HepG2 (cell line): Measurements from ENCODE around the gene IKZF4. TPM values are rescaled to one million over a fixed set of nuclear protein-coding genes. Genes with fewer than 3 reads are reported as not detected.
A peak's percentile ranks its signal among the peaks of the same experiment; 100 is the strongest.

Experiments used
- ATAC-seq: fragments of 200-7000 bp; cut with Tn5 transposase; 3 replicates; pipeline ENCODE4 v1.9.1; 2020; ENCODE audit warnings: mild to moderate bottlenecking, moderate library complexity
- BruUV-seq: library from RNA; stranded (reverse); fragments of 400-500 nt; replicated peaks from 2 replicates; lab custom pipeline; 2021; lab: Mats Ljungman, UMichigan
- CTCF ChIA-PET: fragments of 300-600 bp; formaldehyde crosslinking; extraction: SDS; loops from one replicate; lab custom pipeline; 2021; ENCODE audit warnings: low total read pairs, inconsistent platforms, low intra/inter-chr PET ratio; lab: Yijun Ruan, JAX
- POLR2A ChIA-PET: fragments of 350-600 bp; sonication (Branson Sonifier 250); formaldehyde crosslinking; loops from one replicate; lab custom pipeline; 2020; ENCODE audit warnings: antibody characterized with exemption, inconsistent platforms; lab: Yijun Ruan, JAX
- DNase-seq: peaks from one replicate; pipeline ENCODE4 v3.0.0-alpha.2; 2015; ENCODE audit warnings: low spot score
- FAIRE-seq: peaks from 3 replicates; lab custom pipeline; 2011; peaks lifted over from hg19 to GRCh38; lab: Jason Lieb, UNC
- H2AFZ ChIP-seq: one replicate; pipeline ENCODE4 v1.6.1; 2011; ENCODE audit warnings: low read length, inconsistent platforms
- H3K27ac ChIP-seq: fragments of 300-600 bp; 3 replicates; pipeline ENCODE4 v1.8.0; 2011; ENCODE audit warnings: mixed run types, mild to moderate bottlenecking, mixed read lengths, low read length, inconsistent platforms; ENCODE audit not compliant: insufficient read depth; ENCODE audit errors: extremely low read length
- H3K27me3 ChIP-seq, 2 experiments: fragments of 200-600 bp in 1 of 2; 2 replicates in 1 of 2; 3 replicates in 1 of 2; pipeline versions ENCODE4 v1.6.0 to v1.8.0; 2011; ENCODE audit warnings: low read length in 2 of 2, mild to moderate bottlenecking in 2 of 2, moderate library complexity in 2 of 2, inconsistent platforms in 1 of 2; ENCODE audit not compliant: insufficient read depth in 2 of 2, control insufficient read depth in 1 of 2
- H3K36me3 ChIP-seq, 2 experiments: fragments of 200-600 bp in 1 of 2; replicated peaks in 1 of 2; 2 replicates in 1 of 2; 3 replicates in 1 of 2; pipeline versions ENCODE4 v1.5.1 to v1.8.0; 2011; ENCODE audit warnings: low read length in 2 of 2, inconsistent platforms in 1 of 2; ENCODE audit not compliant: insufficient read depth in 2 of 2, control insufficient read depth in 1 of 2
- H3K4me1 ChIP-seq: 2 replicates; pipeline ENCODE4 v1.5.1; 2012; ENCODE audit warnings: low read length, inconsistent platforms; ENCODE audit not compliant: insufficient read depth
- H3K4me2 ChIP-seq: 2 replicates; pipeline ENCODE4 v1.6.0; 2011; ENCODE audit warnings: low read depth, low read length, inconsistent platforms
- H3K4me3 ChIP-seq, 3 experiments: fragments of 200-600 bp in 1 of 3; sonication (generic), shearing (Covaris generic) in 1 of 3; replicated peaks in 1 of 3; 2 replicates each; pipeline ENCODE4 v1.5.1; 2011 to 2016; ENCODE audit warnings: low read length in 3 of 3, inconsistent platforms in 2 of 3, low read depth in 2 of 3, mild to moderate bottlenecking in 2 of 3, control low read depth in 1 of 3, mixed read lengths in 1 of 3; ENCODE audit not compliant: insufficient read depth in 1 of 3
- H3K79me2 ChIP-seq: one replicate; pipeline ENCODE4 v1.6.1; 2011; ENCODE audit warnings: low read length, inconsistent platforms; ENCODE audit not compliant: insufficient read depth
- H3K9ac ChIP-seq: 2 replicates; pipeline ENCODE4 v1.6.0; 2011; ENCODE audit warnings: mild to moderate bottlenecking, low read depth, low read length, inconsistent platforms; ENCODE audit not compliant: insufficient read depth
- H3K9me3 ChIP-seq: 2 replicates; pipeline ENCODE4 v1.5.1; 2012; ENCODE audit warnings: mild to moderate bottlenecking, low read length
- H4K20me1 ChIP-seq: 2 replicates; pipeline ENCODE4 v1.6.0; 2011; ENCODE audit warnings: inconsistent platforms, mild to moderate bottlenecking, low read length, moderate library complexity; ENCODE audit not compliant: insufficient read depth
- AGO2 ChIP-seq: fragments of 200-400 bp; formaldehyde crosslinking; optimal IDR thresholded peaks from 2 replicates; pipeline ENCODE3; 2017; ENCODE audit warnings: mild to moderate bottlenecking, low read depth, low read length, moderate library complexity
- ARID5B ChIP-seq: IDR thresholded peaks from 2 replicates; pipeline ENCODE4 v1.4.0; 2020; ENCODE audit warnings: mild to moderate bottlenecking, missing genetic modification reagents
- ATRX ChIP-seq: sonication (generic); formaldehyde crosslinking; IDR thresholded peaks from 2 replicates; pipeline ENCODE4 v1.4.0; 2020; ENCODE audit warnings: missing genetic modification reagents, borderline replicate concordance
- CEBPG ChIP-seq: IDR thresholded peaks from 2 replicates; pipeline ENCODE4 v1.6.1; 2016
- DNMT3B ChIP-seq: conservative IDR thresholded peaks from 2 replicates; pipeline ENCODE4 v1.6.1; 2016; ENCODE audit warnings: missing biosample characterization, control low read depth
- GTF3A ChIP-seq: sonication (generic); formaldehyde crosslinking; conservative IDR thresholded peaks from 2 replicates; pipeline ENCODE4 v1.4.0; 2020; ENCODE audit warnings: mild to moderate bottlenecking, missing genetic modification reagents
- HNF4A ChIP-seq: sonication (generic); formaldehyde crosslinking; IDR thresholded peaks from 2 replicates; pipeline ENCODE4 v1.4.0; 2020; ENCODE audit warnings: missing genetic modification reagents
- KAT2B ChIP-seq: fragments of 150-350 bp; IDR thresholded peaks from 2 replicates; pipeline ENCODE4 v1.6.1; 2014; ENCODE audit warnings: low read depth, low read length, borderline replicate concordance
- KDM4B ChIP-seq: sonication (generic); formaldehyde crosslinking; IDR thresholded peaks from 2 replicates; pipeline ENCODE4 v1.4.0; 2020; ENCODE audit warnings: missing genetic modification reagents
- MIXL1 ChIP-seq: IDR thresholded peaks from 2 replicates; pipeline ENCODE4 v1.6.1; 2016
- PAXIP1 ChIP-seq: sonication (generic); formaldehyde crosslinking; conservative IDR thresholded peaks from 2 replicates; pipeline ENCODE4 v1.4.0; 2020; ENCODE audit warnings: mild to moderate bottlenecking, missing genetic modification reagents, moderate library complexity
- SIX1 ChIP-seq: sonication (generic); formaldehyde crosslinking; IDR thresholded peaks from 2 replicates; pipeline ENCODE4 v1.4.0; 2020; ENCODE audit warnings: missing genetic modification reagents, borderline replicate concordance
- ZNF225 ChIP-seq: sonication (generic); formaldehyde crosslinking; IDR thresholded peaks from 2 replicates; pipeline ENCODE4 v1.4.0; 2020; ENCODE audit warnings: mild to moderate bottlenecking, missing genetic modification reagents
- ZNF343 ChIP-seq: sonication (generic); formaldehyde crosslinking; IDR thresholded peaks from 2 replicates; pipeline ENCODE4 v1.4.0; 2020; ENCODE audit warnings: mild to moderate bottlenecking, missing genetic modification reagents
- WGBS: methylation state at CpG from one replicate; pipeline ENCODE4 v1.1.6; 2017; ENCODE audit warnings: low lambda C conversion rate; 5-methylcytosine and 5-hydroxymethylcytosine counted together
- in situ Hi-C: cut with HindIII; loops from 2 replicates; pipeline ENCODE4 v1.10.0; 2017; ENCODE audit warnings: low pct_unique_long_range_greater_than_20kb; ENCODE audit not compliant: extremely low pct_ligation_motif_present
- intact Hi-C: fragments of 100-400 bp; cut with micrococcal nuclease; formaldehyde crosslinking; loops from one replicate; pipeline ENCODE4 v1.10.0; 2022; ENCODE audit not compliant: unreplicated experiment
- polyA plus RNA-seq, 8 experiments: library from polyadenylated mRNA; depleted of rRNA in 3 of 8; stranded (reverse) in 7 of 8; unstranded in 1 of 8; fragments of >200 nt; fragmentation: Illumina TruSeq in 4 of 8; extraction: Trizol in 4 of 8; gene quantifications; 2 replicates each; pipeline versions ENCODE4 v1.2.1 to v1.2.3, GENCODE V29; 2011 to 2016; ENCODE audit warnings: low read depth in 4 of 8, missing spikeins in 1 of 8, mixed read lengths in 1 of 8; ENCODE audit not compliant: insufficient read depth in 1 of 8
- total RNA-seq, 5 experiments: library from RNA; depleted of rRNA; stranded (reverse); fragments of >200 nt; fragmentation: Illumina TruSeq; extraction: Trizol; gene quantifications; 2 replicates each; pipeline ENCODE4 v1.2.3, GENCODE V29; 2016; ENCODE audit warnings: low read depth in 1 of 5
- TF ChIP-seq, protein P1 (sequence below): sonication (generic); formaldehyde crosslinking; IDR thresholded peaks from 2 replicates; pipeline ENCODE4 v1.4.0; 2020; ENCODE audit warnings: mild to moderate bottlenecking, missing genetic modification reagents

The IKZF4 gene
- total and polyA plus RNA-seq, 2 of the 13 experiments (the other 11 are each of a cell fraction or from before 2014, with no cell fraction given), result 0.58 to 2.2 TPM

DNA sequence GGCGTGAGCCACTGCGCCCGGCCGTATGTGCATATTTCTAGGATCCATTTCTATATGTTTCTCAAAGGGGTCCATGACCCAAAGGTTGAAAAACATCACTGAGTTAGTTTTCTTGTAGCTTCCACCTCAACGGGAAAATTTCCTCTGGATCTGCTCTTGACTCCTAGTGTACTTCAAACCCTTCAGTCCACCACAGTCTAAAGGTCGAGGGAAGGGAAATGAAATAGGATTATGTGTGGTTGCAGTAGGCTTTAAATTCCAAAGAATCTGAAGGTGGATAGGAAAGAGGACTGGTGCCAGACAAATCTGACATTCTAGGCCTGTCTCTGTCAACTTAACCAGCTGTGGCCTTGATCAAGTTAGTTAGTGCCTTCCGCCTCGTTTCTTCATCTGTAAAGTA lies 25.5 kb upstream of the IKZF4 start:
- 67% methylated on average over 8 of the region's 8 CpGs for WGBS
- BruUV-seq, result no TSS peak
- peak; percentile 57 for FAIRE-seq
- in situ Hi-C loops, result loop anchor here (5.0 kb wide), 1 partner anchor 37 kb away; no protein-coding TSS in a partner anchor
- Histone ChIP-seq H3K27me3 (peaks cover 0 to 3% of the 10 kb centered on the region in 2 experiments; a peak in 1 of 5 replicates), H3K4me2 (no peak overlapping the region), H3K27ac (peak overlapping the region; percentile 45), H2AFZ (no peak overlapping the region), H3K9ac (no peak overlapping the region; the same call in 1 of the 2 replicates)
- TF ChIP-seq ZNF343 (CRISPR knock-in tag) (no peak), CEBPG (CRISPR knock-in tag) (no peak), GTF3A (no peak), PAXIP1 (CRISPR knock-in tag) (0 out of 2 replicates have a peak, but pooled peaks have one; percentile 14), DNMT3B (CRISPR knock-in tag) (no peak), ATRX (CRISPR knock-in tag) (no peak), KDM4B (CRISPR knock-in tag) (no peak), ARID5B (CRISPR knock-in tag) (0 out of 2 replicates have a peak, but pooled peaks have one; percentile 20), ZNF225 (no peak), SIX1 (CRISPR knock-in tag) (no peak), HNF4A (peak; percentile 62), AGO2 (no peak), MIXL1 (CRISPR knock-in tag) (0 out of 2 replicates have a peak, but pooled peaks have one; percentile 34), KAT2B (no peak)
- TF ChIP-seq, protein P1, sequence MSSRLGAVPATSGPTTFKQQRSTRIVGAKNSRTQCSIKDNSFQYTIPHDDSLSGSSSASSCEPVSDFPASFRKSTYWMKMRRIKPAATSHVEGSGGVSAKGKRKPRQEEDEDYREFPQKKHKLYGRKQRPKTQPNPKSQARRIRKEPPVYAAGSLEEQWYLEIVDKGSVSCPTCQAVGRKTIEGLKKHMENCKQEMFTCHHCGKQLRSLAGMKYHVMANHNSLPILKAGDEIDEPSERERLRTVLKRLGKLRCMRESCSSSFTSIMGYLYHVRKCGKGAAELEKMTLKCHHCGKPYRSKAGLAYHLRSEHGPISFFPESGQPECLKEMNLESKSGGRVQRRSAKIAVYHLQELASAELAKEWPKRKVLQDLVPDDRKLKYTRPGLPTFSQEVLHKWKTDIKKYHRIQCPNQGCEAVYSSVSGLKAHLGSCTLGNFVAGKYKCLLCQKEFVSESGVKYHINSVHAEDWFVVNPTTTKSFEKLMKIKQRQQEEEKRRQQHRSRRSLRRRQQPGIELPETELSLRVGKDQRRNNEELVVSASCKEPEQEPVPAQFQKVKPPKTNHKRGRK (CRISPR knock-in tag), result no peak
- TF ChIP-seq, all 625 proteins: peak for 4
- Histone ChIP-seq H3K9me3 (no peaks in the 10 kb centered on the region), H3K4me1 (peaks cover 39% of the 10 kb centered on the region), H4K20me1 (no peaks in the 10 kb centered on the region), H3K36me3 (peaks cover 16 to 38% of the 10 kb centered on the region in 2 experiments), H3K4me3 (no peak overlapping the region), H3K79me2 (peaks cover 20% of the 10 kb centered on the region)
- ATAC-seq (no peak), DNase-seq (peak; percentile 13)
- intact Hi-C loops, result no loop called here
- ChIA-PET CTCF (interaction anchor here (0.7 to 3.0 kb wide), 5 partner anchors 31 to 47 kb away, joined by 3 to 79 read pairs (median 4); partner anchors contain the start of gene RPS26), POLR2A (interaction anchor here (0.7 to 3.5 kb wide), 9 partner anchors 12 to 275 kb away, joined by 3 to 60 read pairs (median 4); partner anchors contain the start of genes IKZF4 and RAB5B)
